HCT116 (cell line): ENCODE measurements around the gene USP17L19. TPM values are rescaled to one million over a fixed set of nuclear protein-coding genes. Genes with fewer than 3 reads are reported as not detected.
"Not testable (repeated sequence)": the region's sequence is repeated elsewhere in the genome, so short reads cannot be mapped to it uniquely, and the experiment has no call there.

Source experiments
- ATAC-seq: fragments of 200-7000 bp; cut with Tn5 transposase; 2 replicates; pipeline ENCODE4 v1.9.1; 2020; ENCODE audit warnings: mild to moderate bottlenecking, moderate library complexity
- BruUV-seq: library from RNA; stranded (reverse); fragments of 400-500 nt; replicated peaks from 2 replicates; lab custom pipeline; 2021; lab: Mats Ljungman, UMichigan
- CTCF ChIA-PET: fragments of 300-600 bp; sonication (Branson Sonifier 250); formaldehyde crosslinking; loops from one replicate; lab custom pipeline; 2021; ENCODE audit warnings: antibody characterized with exemption; lab: Charles Lee
- POLR2A ChIA-PET: fragments of 300-600, 350-600 bp; sonication (Branson Sonifier 250); formaldehyde crosslinking; loops from one replicate; lab custom pipeline; 2021; ENCODE audit warnings: antibody characterized with exemption; lab: Charles Lee
- RAD21 ChIA-PET, 2 experiments: fragments of 300-600 bp; sonication (Branson Sonifier 250); formaldehyde crosslinking; loops; one replicate each; lab custom pipeline; 2023; ENCODE audit warnings: low total read pairs in 2 of 2; ENCODE audit not compliant: uncharacterized antibody in 2 of 2, unreplicated experiment in 2 of 2, low non-redundant PET in 1 of 2; lab: Charles Lee
- DNase-seq: peaks from one replicate; pipeline ENCODE4 v3.0.0-alpha.2; 2010; ENCODE audit warnings: low read depth, low spot score
- H2AFZ ChIP-seq: fragments of 200-600 bp; shearing (Covaris generic), sonication (generic); 2 replicates; pipeline ENCODE4 v1.6.1; 2017; ENCODE audit warnings: low read depth, mixed run types, mixed read lengths, antibody characterized with exemption, low read length; ENCODE audit not compliant: poor library complexity, severe bottlenecking
- H3K27ac ChIP-seq: 2 replicates; pipeline ENCODE4 v1.5.1; 2012; ENCODE audit warnings: low read depth, low read length
- H3K27me3 ChIP-seq: fragments of 200-600 bp; sonication (generic); 2 replicates; pipeline ENCODE4 v1.6.1; 2016; ENCODE audit warnings: mixed run types, low read length, mixed read lengths; ENCODE audit not compliant: insufficient read depth
- H3K36me3 ChIP-seq, 2 experiments: fragments of 200-500 bp in 1 of 2; fragments of 200-600 bp in 1 of 2; sonication (Bioruptor generic) in 1 of 2; sonication (generic) in 1 of 2; 2 replicates each; pipeline versions ENCODE4 v1.5.1 to v1.6.1; 2014 to 2016; ENCODE audit warnings: low read length in 2 of 2, inconsistent platforms in 1 of 2, mixed read lengths in 1 of 2, mixed run types in 1 of 2; ENCODE audit not compliant: insufficient read depth in 2 of 2, control insufficient read depth in 1 of 2
- H3K4me1 ChIP-seq, 2 experiments: fragments of 200-600 bp in 1 of 2; sonication (generic) in 1 of 2; 2 replicates each; pipeline versions ENCODE4 v1.5.1 to v1.6.1; 2012 to 2017; ENCODE audit warnings: low read length in 2 of 2, inconsistent platforms in 1 of 2, mild to moderate bottlenecking in 1 of 2, mixed read lengths in 1 of 2, mixed run types in 1 of 2, moderate library complexity in 1 of 2; ENCODE audit not compliant: insufficient read depth in 2 of 2, control insufficient read depth in 1 of 2
- H3K4me2 ChIP-seq: fragments of 200-600 bp; sonication (generic); 2 replicates; pipeline ENCODE4 v1.6.1; 2017; ENCODE audit warnings: mixed run types, low read length, mixed read lengths
- H3K4me3 ChIP-seq, 2 experiments: fragments of 200-600 bp in 1 of 2; sonication (generic) in 1 of 2; replicated peaks in 1 of 2; 2 replicates each; pipeline ENCODE4 v1.5.1; 2011 to 2016; ENCODE audit warnings: low read length in 2 of 2, control low read depth in 1 of 2, low read depth in 1 of 2, mild to moderate bottlenecking in 1 of 2, mixed read lengths in 1 of 2, mixed run types in 1 of 2
- H3K79me2 ChIP-seq: fragments of 200-600 bp; sonication (generic); 2 replicates; pipeline ENCODE4 v1.6.1; 2017; ENCODE audit warnings: mild to moderate bottlenecking, mixed run types, low read length, moderate library complexity, mixed read lengths; ENCODE audit not compliant: insufficient read depth
- H3K9ac ChIP-seq: fragments of 200-600 bp; sonication (generic); 2 replicates; pipeline ENCODE4 v1.6.1; 2016; ENCODE audit warnings: low read length, mixed read lengths
- H3K9me2 ChIP-seq: fragments of 200-600 bp; sonication (generic), shearing (Covaris generic); 2 replicates; pipeline ENCODE4 v1.6.1; 2017; ENCODE audit warnings: mixed run types, mild to moderate bottlenecking, moderate library complexity; ENCODE audit not compliant: insufficient read depth
- H3K9me3 ChIP-seq, 2 experiments: fragments of 200-500 bp in 1 of 2; fragments of 200-600 bp in 1 of 2; sonication (Bioruptor generic) in 1 of 2; sonication (generic) in 1 of 2; 2 replicates each; pipeline ENCODE4 v1.6.1; 2014 to 2017; ENCODE audit warnings: low read length in 2 of 2, mixed read lengths in 2 of 2, inconsistent platforms in 1 of 2, low read depth in 1 of 2, mild to moderate bottlenecking in 1 of 2, mixed run types in 1 of 2, moderate library complexity in 1 of 2; ENCODE audit not compliant: control insufficient read depth in 1 of 2, insufficient read depth in 1 of 2
- H4K20me1 ChIP-seq: fragments of 200-600 bp; sonication (generic), shearing (Covaris generic); 2 replicates; pipeline ENCODE4 v1.6.1; 2017; ENCODE audit warnings: mixed run types, mild to moderate bottlenecking, moderate library complexity; ENCODE audit not compliant: insufficient read depth
- intact Hi-C: fragments of 100-400 bp; cut with micrococcal nuclease; formaldehyde crosslinking; loops from 2 replicates; pipeline ENCODE4 v1.10.0; 2022
- total RNA-seq: library from RNA; stranded (reverse); gene quantifications from one replicate; pipeline ENCODE4 v1.2.1, GENCODE V29; 2021; ENCODE audit not compliant: unreplicated experiment

The USP17L19 gene
- total RNA-seq, 1 experiment from 2014 or later: not detected

GRCh38 chr4:9219852-9220251 is 33.3 kb upstream of the USP17L19 start, which contains the start of gene USP17L12:
Gene USP17L12 (plus strand): TSS chr4:9220152. CDS start chr4:9220152, 0 bp downstream.
- H3K4me1 ChIP-seq, H3K9ac ChIP-seq, H3K79me2 ChIP-seq, BruUV-seq, H3K36me3 ChIP-seq, H3K27ac ChIP-seq, ATAC-seq, H3K27me3 ChIP-seq, H3K4me2 ChIP-seq, CTCF ChIA-PET, intact Hi-C loops, RAD21 ChIA-PET, POLR2A ChIA-PET, H4K20me1 ChIP-seq, H3K9me2 ChIP-seq, H3K4me3 ChIP-seq, DNase-seq, H2AFZ ChIP-seq, H3K9me3 ChIP-seq: not testable (repeated sequence)

DNA sequence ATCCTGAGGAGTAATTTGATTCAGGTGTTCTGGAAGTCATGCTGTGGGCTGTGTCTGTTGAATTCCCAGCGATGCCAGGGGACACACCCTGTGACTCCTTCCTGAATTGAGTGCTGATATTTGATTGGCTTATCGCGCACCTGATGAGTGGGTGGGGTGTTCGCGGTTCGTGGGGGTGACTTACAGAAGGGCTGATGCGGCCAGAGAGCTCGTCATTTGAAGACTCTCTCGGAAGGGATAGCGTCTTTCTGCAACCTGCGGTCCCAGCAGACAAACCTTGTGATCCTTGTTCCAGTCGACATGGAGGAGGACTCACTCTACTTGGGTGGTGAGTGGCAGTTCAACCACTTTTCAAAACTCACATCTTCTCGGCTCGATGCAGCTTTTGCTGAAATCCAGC is 28.6 kb upstream of the USP17L19 start, which contains the start of gene USP17L13:
Gene USP17L13 (plus strand): TSS at position 301 of the 400 bp plus-strand sequence. CDS start 0 bp downstream, at position 301.
- DNase-seq, H3K27me3 ChIP-seq, RAD21 ChIA-PET, H3K4me1 ChIP-seq, H3K9me2 ChIP-seq, H3K9me3 ChIP-seq, H3K79me2 ChIP-seq, H3K4me3 ChIP-seq, H3K36me3 ChIP-seq, intact Hi-C loops, H2AFZ ChIP-seq, H4K20me1 ChIP-seq, CTCF ChIA-PET, ATAC-seq, H3K27ac ChIP-seq, H3K9ac ChIP-seq, BruUV-seq, POLR2A ChIA-PET, H3K4me2 ChIP-seq: not testable (repeated sequence)

- CTCF ChIA-PET, ATAC-seq, BruUV-seq, H3K9me2 ChIP-seq, RAD21 ChIA-PET, H3K9ac ChIP-seq, H3K9me3 ChIP-seq, DNase-seq, H3K36me3 ChIP-seq, H4K20me1 ChIP-seq, H3K27ac ChIP-seq, POLR2A ChIA-PET, H3K79me2 ChIP-seq, H3K4me3 ChIP-seq, H2AFZ ChIP-seq, H3K27me3 ChIP-seq, H3K4me2 ChIP-seq, H3K4me1 ChIP-seq, intact Hi-C loops: not testable (repeated sequence)
Observed at GRCh38 chr4:9230249-9230648, 22.9 kb upstream of the USP17L19 start.

- H3K36me3 ChIP-seq, POLR2A ChIA-PET, DNase-seq, H3K4me1 ChIP-seq, H3K27me3 ChIP-seq, intact Hi-C loops, H3K27ac ChIP-seq, H3K79me2 ChIP-seq, H4K20me1 ChIP-seq, H3K9ac ChIP-seq, RAD21 ChIA-PET, H3K4me2 ChIP-seq, ATAC-seq, H2AFZ ChIP-seq, H3K9me2 ChIP-seq, H3K9me3 ChIP-seq, BruUV-seq, CTCF ChIA-PET, H3K4me3 ChIP-seq: not testable (repeated sequence)
Observed at GRCh38 chr4:9234085-9234484, 19.1 kb upstream of the USP17L19 start, which contains the start of gene USP17L15. Gene USP17L15 (plus strand): TSS chr4:9234385. CDS start chr4:9234385, 0 bp downstream.
